NT2/D1 (cell line): ENCODE results near the gene CDKN3.

Source experiments
- SUZ12 ChIP-seq: IDR thresholded peaks from 2 replicates; pipeline ENCODE4 v1.6.1; 2011; ENCODE audit not compliant: insufficient read length, insufficient read depth; ENCODE audit errors: extremely low read depth
- YY1 ChIP-seq: IDR thresholded peaks from 2 replicates; pipeline ENCODE4 v1.6.1; 2011; ENCODE audit not compliant: insufficient read length, insufficient read depth

- TF ChIP-seq YY1: no peak
- TF ChIP-seq SUZ12: no peak
Measured at GRCh38 chr14:54425537-54426274, 28.9 kb downstream of the CDKN3 start.
